GM04503 (cell line): ENCODE measurements around the gene AKAP10.
"Not testable (repeated sequence)": the region's sequence is repeated elsewhere in the genome, so short reads cannot be mapped to it uniquely, and the experiment has no call there.

Source experiments
- DNase-seq: peaks from one replicate; pipeline ENCODE4 v3.0.0-alpha.2; 2012; ENCODE audit warnings: low read depth

AKAP10 gene

GRCh38 chr17:19979917-19980770 lies 2.5 kb upstream of the AKAP10 start:
- DNase-seq = no peak

- no peak for DNase-seq
Observed at GRCh38 chr17:19978805-19979211, 1.2 kb upstream of the AKAP10 start.

- DNase-seq = no peak
Observed at GRCh38 chr17:19978209-19978802, 678 bp upstream of the AKAP10 start.

- no peak for DNase-seq
Observed at GRCh38 chr17:19975601-19976000, 2.0 kb downstream of the AKAP10 start.

GRCh38 chr17:19973156-19973555 lies 4.5 kb downstream of the AKAP10 start:
- no peak for DNase-seq

GRCh38 chr17:19962954-19963353 lies 14.7 kb downstream of the AKAP10 start:
- not testable (repeated sequence) for DNase-seq

GRCh38 chr17:19958023-19958422 lies 19.6 kb downstream of the AKAP10 start:
- peak; percentile 89 for DNase-seq

GRCh38 chr17:19955099-19955498 lies 22.5 kb downstream of the AKAP10 start:
- no peak for DNase-seq

GRCh38 chr17:19951411-19951810 lies 26.2 kb downstream of the AKAP10 start:
- DNase-seq = not testable (repeated sequence)

- DNase-seq = not testable (repeated sequence)
Observed at GRCh38 chr17:19950624-19951195, 26.9 kb downstream of the AKAP10 start.

- no peak for DNase-seq
Observed at GRCh38 chr17:19948116-19948943, 29.3 kb downstream of the AKAP10 start.

- DNase-seq = no peak
Observed at GRCh38 chr17:19946921-19947320, 30.7 kb downstream of the AKAP10 start.

- no peak for DNase-seq
Observed at GRCh38 chr17:19945009-19945626, 32.5 kb downstream of the AKAP10 start.

- DNase-seq = no peak
Observed at GRCh38 chr17:19943599-19943998, 34.0 kb downstream of the AKAP10 start.

- DNase-seq = no peak
Observed at GRCh38 chr17:19943026-19943425, 34.6 kb downstream of the AKAP10 start.

GRCh38 chr17:19940722-19941464 lies 36.7 kb downstream of the AKAP10 start:
- no peak for DNase-seq

GRCh38 chr17:19939993-19940721 lies 37.5 kb downstream of the AKAP10 start:
- no peak for DNase-seq

GRCh38 chr17:19938736-19939135 lies 38.9 kb downstream of the AKAP10 start:
- no peak for DNase-seq

GRCh38 chr17:19937522-19937921 lies 40.1 kb downstream of the AKAP10 start:
- no peak for DNase-seq

- no peak for DNase-seq
Observed at GRCh38 chr17:19935169-19935568, 42.5 kb downstream of the AKAP10 start.
